ENCODE measurements around the gene TMC8.
"Not testable (repeated sequence)": the region's sequence is repeated elsewhere in the genome, so short reads cannot be mapped to it uniquely, and the experiment has no call there.

TMC8 gene

DNA sequence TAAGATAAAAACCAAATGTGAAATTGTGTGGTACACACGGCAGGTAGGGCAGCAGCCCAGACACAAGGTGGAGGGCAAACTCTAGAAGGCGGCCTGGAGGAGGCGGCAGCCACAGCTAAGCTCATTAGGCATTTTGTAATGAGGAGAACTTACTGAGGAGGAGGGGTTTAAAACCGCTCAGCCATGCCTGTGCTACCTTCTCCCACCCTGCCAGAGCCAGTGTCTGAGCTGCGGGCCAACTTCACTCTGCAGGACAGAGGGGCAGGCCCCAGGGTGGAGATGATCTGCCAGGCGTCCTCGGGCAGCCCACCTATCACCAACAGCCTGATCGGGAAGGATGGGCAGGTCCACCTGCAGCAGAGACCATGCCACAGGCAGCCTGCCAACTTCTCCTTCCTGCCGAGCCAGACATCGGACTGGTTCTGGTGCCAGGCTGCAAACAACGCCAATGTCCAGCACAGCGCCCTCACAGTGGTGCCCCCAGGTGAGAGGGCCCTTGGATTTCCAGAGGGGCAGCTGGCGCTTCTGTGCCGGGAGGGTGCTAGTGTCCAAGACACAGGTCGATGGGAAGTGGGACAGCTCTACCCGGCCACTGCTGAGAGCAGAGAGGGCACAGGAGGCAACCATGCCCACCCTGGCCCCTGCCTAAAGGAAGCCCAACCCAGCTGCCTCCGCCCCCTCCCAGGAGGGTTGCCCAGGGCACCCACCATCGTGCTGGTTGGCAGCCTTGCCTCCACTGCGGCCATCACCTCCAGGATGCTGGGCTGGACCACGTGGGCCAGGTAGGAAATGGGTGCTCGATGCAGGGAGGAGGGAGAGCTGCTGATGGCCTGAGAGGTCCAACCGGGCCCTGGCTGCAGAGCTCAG, 33.5 kb downstream of the TMC8 start:
- DNase-seq (ENCODE audit: low spot score): no peak

DNA sequence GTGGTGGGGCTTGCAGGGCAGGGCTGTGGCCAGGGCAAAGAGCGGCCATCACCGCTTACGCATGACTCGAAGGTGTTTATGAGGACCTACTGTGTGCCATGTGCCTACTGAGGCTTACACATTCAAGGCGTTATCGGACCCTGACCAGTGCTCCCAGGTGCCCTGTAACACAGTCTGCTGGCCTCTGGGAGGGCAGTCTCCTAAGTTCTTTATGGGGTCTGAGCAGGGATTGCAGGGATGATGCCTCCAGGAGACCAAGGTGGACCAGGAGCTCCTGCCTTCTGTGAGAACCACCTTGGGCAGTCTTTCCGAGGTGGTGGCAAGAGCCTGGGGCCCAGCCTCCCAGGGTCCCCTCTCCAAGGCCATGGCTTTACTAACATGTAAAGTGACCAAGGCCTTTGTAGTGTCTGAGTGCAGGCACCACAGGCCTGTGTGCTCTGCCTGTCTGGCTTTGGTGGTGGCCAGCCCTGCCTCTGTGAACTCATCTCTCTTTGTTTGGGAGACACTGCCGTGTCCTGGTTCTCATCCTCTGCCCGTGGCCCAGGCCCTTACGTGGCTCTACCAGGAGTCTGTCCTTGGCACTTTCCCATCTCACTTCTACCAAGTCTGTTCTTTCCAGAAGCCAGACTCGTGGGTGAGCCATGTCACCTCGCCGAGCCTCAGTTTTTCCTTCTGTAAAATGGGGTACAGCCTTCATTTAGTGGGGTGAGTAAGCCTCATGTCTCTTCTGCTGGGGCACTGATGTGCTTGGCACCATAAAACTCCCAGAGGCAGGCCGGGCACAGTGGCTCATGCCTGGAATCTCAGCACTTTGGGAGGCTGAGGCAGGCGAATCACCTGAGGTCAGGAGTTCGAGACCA, 34.4 kb downstream of the TMC8 start:
- no peak for DNase-seq (ENCODE audit: low spot score)

DNA sequence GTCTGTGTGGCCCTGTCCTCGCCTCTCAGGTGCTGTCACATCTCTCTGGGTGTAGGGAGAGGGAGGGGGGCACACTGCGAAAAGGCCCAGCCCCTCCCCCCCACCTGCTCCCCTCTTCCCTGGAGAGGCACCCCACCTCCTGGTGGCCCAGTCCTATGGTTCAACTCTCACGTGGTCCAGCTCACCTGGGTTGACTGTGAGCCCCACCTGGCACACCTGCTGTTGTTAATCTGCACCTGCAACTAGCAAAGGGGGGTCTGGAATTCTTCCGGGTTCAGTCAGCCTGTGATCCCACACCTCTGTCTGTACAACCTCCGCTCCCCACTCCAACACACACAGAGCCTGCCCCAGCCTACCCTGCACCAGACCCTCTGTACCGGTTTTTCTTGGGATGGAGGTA, 35.8 kb downstream of the TMC8 start:
- no peak for DNase-seq (ENCODE audit: low spot score)

DNA sequence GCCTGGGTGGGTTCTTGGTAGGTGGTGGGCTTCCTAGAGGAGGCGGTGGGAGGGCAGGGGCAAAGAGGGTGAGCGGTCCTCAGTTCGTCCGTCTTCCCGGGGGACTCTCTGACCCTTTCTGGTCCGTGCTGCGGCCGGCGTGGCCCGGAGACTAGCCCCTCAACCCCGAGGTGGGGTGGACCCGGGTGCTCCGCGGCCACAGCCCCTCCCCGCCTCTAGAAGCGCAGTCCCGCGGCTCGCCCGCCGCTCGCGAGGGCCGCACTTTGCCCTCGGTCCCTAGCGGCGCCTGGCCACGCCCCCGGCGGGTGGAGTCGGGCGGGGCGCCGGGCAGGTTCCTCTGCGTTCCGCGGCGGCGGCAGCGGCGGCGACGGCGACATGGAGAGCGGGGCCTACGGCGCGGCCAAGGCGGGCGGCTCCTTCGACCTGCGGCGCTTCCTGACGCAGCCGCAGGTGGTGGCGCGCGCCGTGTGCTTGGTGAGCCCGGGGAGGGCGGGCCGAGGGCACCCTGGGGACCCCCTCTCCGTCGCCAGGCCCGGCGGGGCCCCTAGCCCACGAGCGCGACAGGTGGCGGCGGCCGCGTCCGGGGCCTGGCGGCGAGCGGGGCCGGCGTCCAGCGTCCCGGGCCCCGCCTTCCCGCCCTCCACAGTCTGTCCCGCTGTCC, 37.8 kb downstream of the TMC8 start, which contains the start of gene SYNGR2:
SYNGR2 (plus strand) TSS at position 340 of the 661 bp plus-strand sequence; CDS start at position 376, 36 bp downstream.
- DNase-seq (ENCODE audit: low spot score): peak; percentile 86

- DNase-seq (ENCODE audit: low spot score): peak; percentile 79
These were observed 38.6 kb downstream of the TMC8 start for GRCh38 chr17:78168903-78169793.

- no peak for DNase-seq (ENCODE audit: low spot score)
These were observed 40.4 kb downstream of the TMC8 start for GRCh38 chr17:78170692-78171590.

GRCh38 chr17:78171591-78172248, 41.1 kb downstream of the TMC8 start:
- DNase-seq (ENCODE audit: low spot score): not testable (repeated sequence)

DNA sequence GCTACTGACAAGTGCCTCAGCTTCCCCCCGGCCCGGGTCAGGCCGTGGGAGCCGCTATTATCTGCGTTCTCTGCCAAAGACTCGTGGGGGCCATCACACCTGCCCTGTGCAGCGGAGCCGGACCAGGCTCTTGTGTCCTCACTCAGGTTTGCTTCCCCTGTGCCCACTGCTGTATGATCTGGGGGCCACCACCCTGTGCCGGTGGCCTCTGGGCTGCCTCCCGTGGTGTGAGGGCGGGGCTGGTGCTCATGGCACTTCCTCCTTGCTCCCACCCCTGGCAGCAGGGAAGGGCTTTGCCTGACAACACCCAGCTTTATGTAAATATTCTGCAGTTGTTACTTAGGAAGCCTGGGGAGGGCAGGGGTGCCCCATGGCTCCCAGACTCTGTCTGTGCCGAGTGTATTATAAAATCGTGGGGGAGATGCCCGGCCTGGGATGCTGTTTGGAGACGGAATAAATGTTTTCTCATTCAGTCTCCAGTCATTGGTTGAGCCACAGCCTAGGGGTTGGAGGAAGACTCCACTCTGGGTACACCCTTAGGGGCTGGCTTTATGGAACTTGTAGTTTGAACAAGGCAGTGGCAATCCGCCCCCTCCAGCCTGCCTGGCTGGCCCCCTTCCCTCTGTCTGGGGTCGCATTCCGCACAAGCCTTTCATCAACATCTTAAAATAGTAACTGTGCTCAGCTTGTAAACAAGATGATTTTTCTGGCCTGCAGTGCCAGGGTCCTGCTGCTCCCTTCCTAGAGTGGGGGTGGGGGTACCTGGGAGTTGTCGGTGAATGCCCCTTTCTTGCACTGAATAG, 41.9 kb downstream of the TMC8 start:
- DNase-seq (ENCODE audit: low spot score): no peak

DNA sequence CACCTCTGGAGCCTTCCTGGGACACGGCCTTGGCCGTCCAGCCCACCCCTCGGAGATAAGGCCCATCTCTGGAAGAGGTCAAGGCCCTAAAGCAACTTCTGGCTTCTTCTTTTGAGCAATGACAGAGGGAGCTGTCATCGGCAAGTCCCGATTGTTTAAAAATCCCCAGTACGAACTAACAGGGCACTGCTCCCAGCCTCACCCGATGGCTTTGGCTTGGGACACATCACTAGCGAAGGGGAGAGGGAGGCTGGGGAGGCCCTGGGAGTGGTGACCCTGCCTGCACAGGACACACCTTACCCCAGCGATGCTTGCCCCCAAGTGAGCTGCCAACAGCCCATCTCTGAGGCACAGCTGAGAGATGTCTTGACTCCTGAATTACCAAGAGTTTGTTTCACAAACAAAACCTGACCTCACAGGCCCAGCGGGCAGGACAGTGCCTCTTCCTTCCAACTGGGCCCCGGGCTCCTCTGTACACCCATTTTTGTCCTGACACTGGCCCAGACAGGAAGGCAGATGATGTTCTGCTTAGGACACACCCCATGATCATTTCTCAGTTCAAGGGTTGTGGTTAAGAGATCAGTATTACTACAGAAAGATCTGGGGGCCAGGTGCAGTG, 42.6 kb downstream of the TMC8 start:
- no peak for DNase-seq (ENCODE audit: low spot score)

DNA sequence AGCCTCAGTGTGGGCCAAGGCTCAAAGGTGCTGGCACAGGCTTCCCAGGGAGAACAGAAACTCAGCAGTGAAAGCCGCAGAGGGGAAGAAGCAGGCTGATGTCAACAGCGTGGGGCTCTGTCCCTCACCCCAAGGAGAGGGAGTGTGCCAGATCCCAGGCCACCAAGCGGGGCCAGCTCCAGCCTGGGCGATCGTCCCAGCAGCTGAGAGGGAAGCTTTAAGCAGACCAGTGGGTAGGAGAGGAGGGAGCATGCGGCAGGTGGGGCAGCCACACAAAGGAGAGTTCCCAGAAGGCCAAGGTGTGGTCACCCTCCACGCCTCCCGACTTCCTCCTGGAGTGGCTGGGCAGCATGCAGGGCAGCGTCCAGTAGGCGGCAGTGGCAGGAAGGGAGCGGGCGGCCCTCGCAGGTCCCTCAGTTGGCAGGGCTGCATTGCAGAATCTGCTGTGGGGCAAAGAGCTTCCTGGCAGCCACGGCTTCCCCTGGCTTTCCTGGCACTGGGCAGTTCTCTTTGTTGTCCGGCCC, 43.8 kb downstream of the TMC8 start:
- peak; percentile 84 for DNase-seq (ENCODE audit: low spot score)

- DNase-seq (ENCODE audit: low spot score): peak; percentile 58
These were observed 44.5 kb downstream of the TMC8 start for GRCh38 chr17:78174870-78175642.

DNA sequence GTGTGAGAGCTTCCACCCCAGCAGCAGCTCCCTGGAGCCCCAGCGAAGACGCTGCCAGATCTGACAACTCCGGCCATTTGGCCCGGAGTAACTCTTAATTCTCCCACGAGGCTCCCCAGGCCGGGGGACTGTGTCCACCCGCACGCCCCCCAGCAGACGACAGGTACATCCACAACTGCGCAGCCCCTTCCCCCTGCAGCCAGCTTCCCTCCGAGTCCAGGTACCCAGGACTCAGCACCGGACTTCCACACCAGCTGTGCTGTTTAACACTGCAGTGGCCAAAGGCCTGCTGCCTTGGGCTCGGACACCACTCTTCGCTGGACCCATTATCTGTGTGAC, 45.0 kb downstream of the TMC8 start:
- no peak for DNase-seq (ENCODE audit: low spot score)

DNA sequence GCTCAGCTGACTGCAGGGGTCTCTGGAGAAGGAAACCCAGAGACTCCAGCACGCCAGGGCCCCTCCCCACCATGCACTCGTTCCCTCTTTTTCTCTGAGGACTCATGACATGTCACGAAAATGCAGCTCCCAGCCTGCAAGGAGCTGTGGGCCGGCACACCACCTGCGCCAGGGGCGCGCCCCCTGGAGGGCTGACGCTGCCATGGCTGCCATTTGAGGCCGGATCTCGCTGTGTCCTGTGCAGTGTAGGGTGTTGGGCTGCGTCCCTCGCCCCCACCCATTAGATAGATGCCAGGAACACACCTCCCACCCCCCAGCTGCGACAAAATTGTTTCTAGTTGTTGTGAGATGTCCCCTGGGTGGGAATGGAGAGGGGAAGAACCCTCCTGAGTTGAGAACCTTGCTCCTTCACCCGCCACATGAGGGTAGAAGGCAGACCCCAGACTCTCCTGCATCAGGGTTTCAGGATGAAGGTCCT, 46.0 kb downstream of the TMC8 start:
- peak; percentile 61 for DNase-seq (ENCODE audit: low spot score)

DNA sequence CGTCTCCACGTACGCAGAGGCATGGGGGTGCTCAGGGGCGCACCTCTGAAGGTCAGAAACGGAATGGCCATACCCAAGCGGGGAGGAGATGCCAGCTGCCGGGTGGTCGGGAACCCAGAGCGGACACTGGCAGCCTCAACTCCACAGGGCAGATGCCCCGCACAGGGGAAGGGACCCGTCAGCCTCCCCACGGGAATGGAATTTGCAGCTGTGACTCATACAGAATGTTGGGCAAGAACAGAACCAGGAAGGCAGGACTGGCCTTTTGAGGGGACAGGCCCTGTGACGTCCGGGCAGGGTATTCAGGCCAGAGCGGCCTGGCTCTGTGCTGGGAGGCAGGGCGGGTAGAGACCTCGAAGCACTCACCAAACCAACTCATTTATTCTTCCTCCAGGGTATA, 48.8 kb downstream of the TMC8 start:
- DNase-seq (ENCODE audit: low spot score): peak; percentile 65

DNA sequence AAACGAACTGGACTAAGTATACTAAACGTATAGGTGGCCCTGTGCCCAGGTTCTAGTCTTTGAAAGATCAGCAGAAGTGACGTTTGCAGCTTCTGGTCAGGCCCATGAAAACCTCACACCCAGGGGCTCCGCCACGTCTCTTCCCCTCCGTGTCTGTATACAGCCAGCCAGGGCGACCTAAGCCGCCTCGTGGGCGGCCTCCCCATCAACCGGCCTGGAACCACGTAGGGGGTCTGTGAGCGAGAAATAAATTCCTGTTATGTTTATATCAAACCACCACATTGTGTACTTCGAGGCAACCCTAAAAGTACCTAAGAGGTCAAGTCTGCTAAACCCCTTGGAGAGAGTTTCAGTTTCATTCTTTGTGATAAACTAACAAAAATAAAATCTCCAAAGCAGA, 49.5 kb downstream of the TMC8 start:
- no peak for DNase-seq (ENCODE audit: low spot score)

GRCh38 chr17:78180508-78180907, 49.9 kb downstream of the TMC8 start:
- DNase-seq (ENCODE audit: low spot score): no peak

- no peak for DNase-seq (ENCODE audit: low spot score)
These were observed 51.9 kb downstream of the TMC8 start for GRCh38 chr17:78182504-78182903.
